ENCODE measurements around the gene MGMT.

DNA sequence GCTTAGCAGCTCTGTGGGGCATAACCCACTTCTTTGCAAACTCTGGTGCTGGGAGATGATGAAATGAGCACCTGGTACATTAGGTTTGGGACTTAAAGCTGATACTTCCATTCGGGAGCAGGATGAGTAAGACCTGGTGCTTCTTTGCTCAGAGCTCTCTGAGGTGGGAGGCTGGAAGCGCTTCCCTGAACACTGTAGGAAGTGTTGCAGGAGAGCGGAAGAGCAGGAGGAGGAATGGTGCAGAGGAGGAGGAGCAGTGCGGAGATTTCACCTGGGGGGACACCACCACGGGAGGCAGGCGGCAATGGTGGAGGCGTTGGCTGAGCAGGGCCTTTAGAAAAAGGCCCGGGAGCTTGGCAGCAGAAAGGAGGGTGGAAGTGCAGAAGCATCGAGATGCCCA is 142.5 kb downstream of the MGMT start:
- TF ChIP-seq, protein P1, sequence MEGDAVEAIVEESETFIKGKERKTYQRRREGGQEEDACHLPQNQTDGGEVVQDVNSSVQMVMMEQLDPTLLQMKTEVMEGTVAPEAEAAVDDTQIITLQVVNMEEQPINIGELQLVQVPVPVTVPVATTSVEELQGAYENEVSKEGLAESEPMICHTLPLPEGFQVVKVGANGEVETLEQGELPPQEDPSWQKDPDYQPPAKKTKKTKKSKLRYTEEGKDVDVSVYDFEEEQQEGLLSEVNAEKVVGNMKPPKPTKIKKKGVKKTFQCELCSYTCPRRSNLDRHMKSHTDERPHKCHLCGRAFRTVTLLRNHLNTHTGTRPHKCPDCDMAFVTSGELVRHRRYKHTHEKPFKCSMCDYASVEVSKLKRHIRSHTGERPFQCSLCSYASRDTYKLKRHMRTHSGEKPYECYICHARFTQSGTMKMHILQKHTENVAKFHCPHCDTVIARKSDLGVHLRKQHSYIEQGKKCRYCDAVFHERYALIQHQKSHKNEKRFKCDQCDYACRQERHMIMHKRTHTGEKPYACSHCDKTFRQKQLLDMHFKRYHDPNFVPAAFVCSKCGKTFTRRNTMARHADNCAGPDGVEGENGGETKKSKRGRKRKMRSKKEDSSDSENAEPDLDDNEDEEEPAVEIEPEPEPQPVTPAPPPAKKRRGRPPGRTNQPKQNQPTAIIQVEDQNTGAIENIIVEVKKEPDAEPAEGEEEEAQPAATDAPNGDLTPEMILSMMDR (conservative IDR thresholded peaks at IDR 0.05) = no peak
- no peak for TF ChIP-seq EZH2 (IDR thresholded peaks at IDR 0.05; ENCODE audit: low read depth)

Data from PC-9 (cell line).